Spleen (tissue), 11 donors: Measurements from ENCODE around the gene TIGD6. TPM values are rescaled to one million over a fixed set of nuclear protein-coding genes. Genes with fewer than 3 reads are reported as not detected.

ENCODE experiments used
- DNase-seq: peaks from one replicate; pipeline ENCODE4 v3.0.0-alpha.2; 2020
- H3K27ac ChIP-seq, 8 donors: fragments of 200-600 bp; sonication (generic) in 7 of 8; 1 replicate in 4 of 8; 2 replicates in 4 of 8; pipeline versions ENCODE4 v1.5.0 to v1.8.0; 2016 to 2021; ENCODE audit warnings: inconsistent platforms in 4 of 8, mild to moderate bottlenecking in 4 of 8, moderate library complexity in 1 of 8
- H3K27me3 ChIP-seq, 7 donors: fragments of 200-600 bp; sonication (generic) in 6 of 7; replicated peaks in 1 of 7; 1 replicate in 4 of 7; 2 replicates in 3 of 7; pipeline versions ENCODE4 v1.5.0 to v1.8.0; 2016 to 2021; ENCODE audit warnings: inconsistent platforms in 3 of 7, mild to moderate bottlenecking in 1 of 7
- H3K36me3 ChIP-seq, 6 donors: fragments of 200-600 bp; sonication (generic) in 5 of 6; 1 replicate in 4 of 6; 2 replicates in 2 of 6; pipeline versions ENCODE4 v1.5.0 to v1.8.0; 2016 to 2021; ENCODE audit warnings: inconsistent platforms in 2 of 6
- H3K4me1 ChIP-seq, 6 donors: fragments of 200-600 bp; sonication (generic) in 5 of 6; 1 replicate in 3 of 6; 2 replicates in 3 of 6; pipeline versions ENCODE4 v1.5.0 to v1.8.0; 2016 to 2021; ENCODE audit warnings: inconsistent platforms in 3 of 6
- H3K4me3 ChIP-seq, 8 donors: fragments of 200-600 bp; sonication (generic) in 7 of 8; 1 replicate in 4 of 8; 2 replicates in 4 of 8; pipeline versions ENCODE4 v1.5.0 to v1.8.0; 2016 to 2021; ENCODE audit warnings: inconsistent platforms in 4 of 8, mild to moderate bottlenecking in 4 of 8, moderate library complexity in 2 of 8
- H3K9me3 ChIP-seq, 8 donors: fragments of 200-600 bp; sonication (generic) in 7 of 8; 1 replicate in 4 of 8; 2 replicates in 4 of 8; pipeline versions ENCODE4 v1.5.0 to v1.8.0; 2016 to 2021; ENCODE audit warnings: inconsistent platforms in 4 of 8
- CTCF ChIP-seq, 11 experiments: fragments of 200-600 bp in 7 of 11; fragments of 450-650 bp in 4 of 11; sonication (generic) in 4 of 11; IDR thresholded peaks in 8 of 11; conservative IDR thresholded peaks in 3 of 11; 1 replicate in 7 of 11; 2 replicates in 4 of 11; pipeline versions ENCODE4 v1.4.0 to v1.8.0; 2016 to 2021; ENCODE audit warnings: antibody characterized with exemption in 11 of 11, inconsistent platforms in 4 of 11, mild to moderate bottlenecking in 1 of 11
- POLR2A ChIP-seq, 3 donors: fragments of 450-650 bp; IDR thresholded peaks; one replicate each; pipeline ENCODE4 v1.5.1; 2017; ENCODE audit warnings: antibody characterized with exemption in 3 of 3, mild to moderate bottlenecking in 1 of 3
- POLR2AphosphoS5 ChIP-seq, 3 donors: sonication (generic); formaldehyde crosslinking; IDR thresholded peaks; one replicate each; pipeline ENCODE4 v1.5.1; 2017; ENCODE audit warnings: antibody characterized with exemption in 3 of 3
- WGBS, 5 donors: extraction: QIAGEN DNeasy Blood & Tissue Kit in 3 of 5; methylation state at CpG; one replicate each; pipeline versions ENCODE4 v1.1.5 to v1.1.7; 2013 to 2018; 5-methylcytosine and 5-hydroxymethylcytosine counted together
- intact Hi-C: fragments of 100-400 bp; cut with DNase I; formaldehyde crosslinking; loops from one replicate; pipeline ENCODE4 v1.15.0; 2023; ENCODE audit warnings: low total_unique reads
- polyA plus RNA-seq, 3 donors: library from polyadenylated mRNA; stranded (reverse); fragments of 200-250 nt; gene quantifications; one replicate each; pipeline ENCODE4 v1.2.1, GENCODE V29; 2013
- total RNA-seq, 7 donors: library from RNA; depleted of rRNA in 3 of 7; stranded (reverse); fragments of >200 nt in 3 of 7; fragmentation: NEBNext Ultra II Directional in 4 of 7; extraction: Animal tissue kit (Norgen Biotek cat#: 25700) in 4 of 7; gene quantifications; one replicate each; pipeline versions ENCODE4 v1.1.0 to v1.2.1, GENCODE V29; 2016 to 2021
- donor health status: healthy with polysubstance abuse.
- donor health status: DM: no; HTN: no; CAD: no; lungs with moderate emphysema.
- donor health status: DM: no; HTN: no; CAD: no.
- donor health status: Bipolar disorder and iron deficiency.
- donor health status: healthy.
- donor health status: DM: no; HTN: no; CAD: no.
- donor health status: DM: yes; HTN: yes; CAD: no.

Gene TIGD6
- total and polyA plus RNA-seq, 10 donors, result 2.4 to 5.8 (median 3.4) TPM

GRCh38 chr5:149966946-149967345 lies 33.5 kb downstream of the TIGD6 start:
- Histone ChIP-seq H3K4me1 (peaks cover 0 to 13% (median 4%) of the 10 kb centered on the region in 6 donors), H3K36me3 (peaks cover 0 to 9% (median 0%) of the 10 kb centered on the region in 6 donors), H3K4me3 (no peak overlapping the region), H3K27ac (no peak overlapping the region), H3K27me3 (no peaks in the 10 kb centered on the region), H3K9me3 (no peaks in the 10 kb centered on the region)
- WGBS, 5 donors, result 71 to 85% (median 79%) methylated on average over 3 of the region's 3 CpGs
- intact Hi-C loops, result no loop called here
- TF ChIP-seq POLR2AphosphoS5 (IDR thresholded peaks at IDR 0.05) (no peak), CTCF (IDR thresholded peaks at IDR 0.05 in 8 of 11, conservative IDR thresholded peaks at IDR 0.05 in 3 of 11) (no peak), POLR2A (IDR thresholded peaks at IDR 0.05) (no peak)
- DNase-seq, result no peak

GRCh38 chr5:149963729-149964128 lies 36.7 kb downstream of the TIGD6 start:
- Histone ChIP-seq H3K36me3 (no peaks in the 10 kb centered on the region), H3K4me3 (no peak overlapping the region), H3K9me3 (no peaks in the 10 kb centered on the region), H3K27ac (no peak overlapping the region), H3K4me1 (peaks cover 10 to 38% (median 24%) of the 10 kb centered on the region in 6 donors), H3K27me3 (no peaks in the 10 kb centered on the region)
- intact Hi-C loops, result no loop called here
- 87 to 97% (median 97%) methylated on average over 3 of the region's 3 CpGs for WGBS, 5 donors
- DNase-seq, result no peak
- no peak for TF ChIP-seq POLR2A (IDR thresholded peaks at IDR 0.05)
- TF ChIP-seq CTCF (IDR thresholded peaks at IDR 0.05 in 8 of 11, conservative IDR thresholded peaks at IDR 0.05 in 3 of 11), result no peak
- no peak for TF ChIP-seq POLR2AphosphoS5 (IDR thresholded peaks at IDR 0.05)

- Histone ChIP-seq H3K36me3 (no peaks in the 10 kb centered on the region), H3K4me3 (no peak overlapping the region), H3K27me3 (no peaks in the 10 kb centered on the region), H3K4me1 (peaks cover 10 to 38% (median 24%) of the 10 kb centered on the region in 6 donors), H3K27ac (no peak overlapping the region), H3K9me3 (no peaks in the 10 kb centered on the region)
- no peak for TF ChIP-seq CTCF (IDR thresholded peaks at IDR 0.05 in 8 of 11, conservative IDR thresholded peaks at IDR 0.05 in 3 of 11)
- no peak for TF ChIP-seq POLR2A (IDR thresholded peaks at IDR 0.05)
- TF ChIP-seq POLR2AphosphoS5 (IDR thresholded peaks at IDR 0.05), result no peak
- no peak for DNase-seq
- intact Hi-C loops, result no loop called here
- WGBS, 5 donors, result 91 to 98% (median 95%) methylated on average over 5 of the region's 5 CpGs
Observed at GRCh38 chr5:149962601-149963300, 37.7 kb downstream of the TIGD6 start.

- peak overlapping the region in 1 of 8 donors; percentile 12 for H3K27ac ChIP-seq
- no peak for TF ChIP-seq POLR2AphosphoS5 (IDR thresholded peaks at IDR 0.05)
- peak in 4 of 11 experiments; percentile 16 to 31 (median 24) for TF ChIP-seq CTCF (IDR thresholded peaks at IDR 0.05 in 8 of 11, conservative IDR thresholded peaks at IDR 0.05 in 3 of 11)
- peak overlapping the region in 1 of 8 donors; percentile 95 for H3K4me3 ChIP-seq
- H3K9me3 ChIP-seq, result no peaks in the 10 kb centered on the region
- H3K4me1 ChIP-seq, result peaks cover 10 to 38% (median 24%) of the 10 kb centered on the region in 6 donors
- intact Hi-C loops, result no loop called here
- no peaks in the 10 kb centered on the region for H3K27me3 ChIP-seq
- WGBS, 5 donors, result 64 to 84% (median 80%) methylated on average over 6 of the region's 6 CpGs
- no peaks in the 10 kb centered on the region for H3K36me3 ChIP-seq
- DNase-seq, result no peak
Observed at GRCh38 chr5:149961957-149962409, 38.5 kb downstream of the TIGD6 start.
